ENCODE data around the gene TTI1.

TTI1 gene

GRCh38 chr20:38059832-38060231 is 26.6 kb upstream of the TTI1 start:
- peaks cover 29 to 87% of the 10 kb centered on the region in 2 experiments for H3K36me3 ChIP-seq (ENCODE audit: control insufficient read depth in 2 of 2, insufficient read depth in 1 of 2, low read length in 2 of 2)
- H3K4me3 ChIP-seq (ENCODE audit: low read depth, low read length) = no peak overlapping the region
- H3K27ac ChIP-seq (ENCODE audit: extremely low read depth, low read depth, low read length) = no peak overlapping the region
- CTCF ChIA-PET = interaction anchor here (0.7 to 10.3 kb wide), 6 partner anchors 14 to 162 kb away, joined by 3 to 220 read pairs (median 4); no protein-coding TSS in a partner anchor
- TF ChIP-seq ZNF701 (tag by site-specific recombination; IDR thresholded peaks at IDR 0.05) (no peak), ZNF654 (tag by site-specific recombination; IDR thresholded peaks at IDR 0.05; ENCODE audit: low read depth) (no peak), ZFP37 (tag by site-specific recombination; IDR thresholded peaks at IDR 0.05) (no peak), ZFHX2 (tag by site-specific recombination; conservative IDR thresholded peaks at IDR 0.05) (no peak), ZNF621 (tag by site-specific recombination; IDR thresholded peaks at IDR 0.05) (no peak), ZNF175 (tag by site-specific recombination; IDR thresholded peaks at IDR 0.05) (no peak), EGR2 (tag by site-specific recombination; IDR thresholded peaks at IDR 0.05; ENCODE audit: low read depth) (no peak), ZXDB (tag by site-specific recombination; IDR thresholded peaks at IDR 0.05) (no peak), ZNF548 (tag by site-specific recombination; IDR thresholded peaks at IDR 0.05) (no peak), ZEB2 (tag by site-specific recombination; IDR thresholded peaks at IDR 0.05) (no peak), ZNF184 (tag by site-specific recombination; IDR thresholded peaks at IDR 0.05) (no peak), ZNF248 (tag by site-specific recombination; IDR thresholded peaks at IDR 0.05) (no peak), ZNF112 (tag by site-specific recombination; IDR thresholded peaks at IDR 0.05) (no peak), MZF1 (tag by site-specific recombination; IDR thresholded peaks at IDR 0.05; ENCODE audit: borderline replicate concordance) (no peak), ZNF302 (tag by site-specific recombination; IDR thresholded peaks at IDR 0.05; ENCODE audit: low read depth) (no peak), ZNF585B (tag by site-specific recombination; IDR thresholded peaks at IDR 0.05) (no peak), ZNF416 (tag by site-specific recombination; IDR thresholded peaks at IDR 0.05) (no peak), KLF7 (tag by site-specific recombination; IDR thresholded peaks at IDR 0.05; ENCODE audit: borderline replicate concordance) (no peak)
- POLR2A ChIA-PET = no interaction called here
- no peaks in the 10 kb centered on the region for H3K4me1 ChIP-seq (ENCODE audit: control insufficient read depth, insufficient read depth, low read length)
- H3K9me3 ChIP-seq (ENCODE audit: control insufficient read depth, insufficient read depth, low read depth, low read length) = no peaks in the 10 kb centered on the region

- Histone ChIP-seq H3K4me1 (ENCODE audit: control insufficient read depth, insufficient read depth, low read length) (peaks cover 3% of the 10 kb centered on the region; the same call in 1 of the 2 replicates), H3K9me3 (ENCODE audit: control insufficient read depth, insufficient read depth, low read depth, low read length) (no peaks in the 10 kb centered on the region), H3K36me3 (ENCODE audit: control insufficient read depth in 2 of 2, insufficient read depth in 1 of 2, low read length in 2 of 2) (peaks cover 29 to 79% of the 10 kb centered on the region in 2 experiments), H3K4me3 (ENCODE audit: low read depth, low read length) (no peak overlapping the region), H3K27ac (ENCODE audit: extremely low read depth, low read depth, low read length) (no peak overlapping the region)
- ChIA-PET POLR2A (interaction anchor here (0.6 to 1.3 kb wide), 3 partner anchors 16 to 163 kb away, joined by 3 read pairs; no protein-coding TSS in a partner anchor), CTCF (interaction anchor here (0.5 to 10.3 kb wide), 47 partner anchors 10 to 966 kb away, joined by 3 to 220 read pairs (median 5); partner anchors contain the start of genes RPRD1B, TGM2 and TTI1)
- TF ChIP-seq ZBTB20 (tag by site-specific recombination; IDR thresholded peaks at IDR 0.05) = peak; percentile 21; the same call in 1 of the 2 replicates
- peak; percentile 33; the same call in 1 of the 2 replicates for TF ChIP-seq GLIS1 (tag by site-specific recombination; IDR thresholded peaks at IDR 0.05)
- TF ChIP-seq ZNF391 (tag by site-specific recombination; IDR thresholded peaks at IDR 0.05; ENCODE audit: borderline replicate concordance, low read depth) = no peak
- peak; percentile 46; the same call in 1 of the 2 replicates for TF ChIP-seq ZNF600 (tag by site-specific recombination; IDR thresholded peaks at IDR 0.05)
- TF ChIP-seq ZNF2 (tag by site-specific recombination; IDR thresholded peaks at IDR 0.05) = 0 out of 2 replicates have a peak, but pooled peaks have one; percentile 22
- TF ChIP-seq ZNF692 (tag by site-specific recombination; IDR thresholded peaks at IDR 0.05) = 0 out of 2 replicates have a peak, but pooled peaks have one; percentile 17
- TF ChIP-seq, protein P1, sequence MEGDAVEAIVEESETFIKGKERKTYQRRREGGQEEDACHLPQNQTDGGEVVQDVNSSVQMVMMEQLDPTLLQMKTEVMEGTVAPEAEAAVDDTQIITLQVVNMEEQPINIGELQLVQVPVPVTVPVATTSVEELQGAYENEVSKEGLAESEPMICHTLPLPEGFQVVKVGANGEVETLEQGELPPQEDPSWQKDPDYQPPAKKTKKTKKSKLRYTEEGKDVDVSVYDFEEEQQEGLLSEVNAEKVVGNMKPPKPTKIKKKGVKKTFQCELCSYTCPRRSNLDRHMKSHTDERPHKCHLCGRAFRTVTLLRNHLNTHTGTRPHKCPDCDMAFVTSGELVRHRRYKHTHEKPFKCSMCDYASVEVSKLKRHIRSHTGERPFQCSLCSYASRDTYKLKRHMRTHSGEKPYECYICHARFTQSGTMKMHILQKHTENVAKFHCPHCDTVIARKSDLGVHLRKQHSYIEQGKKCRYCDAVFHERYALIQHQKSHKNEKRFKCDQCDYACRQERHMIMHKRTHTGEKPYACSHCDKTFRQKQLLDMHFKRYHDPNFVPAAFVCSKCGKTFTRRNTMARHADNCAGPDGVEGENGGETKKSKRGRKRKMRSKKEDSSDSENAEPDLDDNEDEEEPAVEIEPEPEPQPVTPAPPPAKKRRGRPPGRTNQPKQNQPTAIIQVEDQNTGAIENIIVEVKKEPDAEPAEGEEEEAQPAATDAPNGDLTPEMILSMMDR (tag by site-specific recombination; IDR thresholded peaks at IDR 0.05) = peak; percentile 75; the same call in 1 of the 2 replicates
- no peak for TF ChIP-seq ZNF26 (tag by site-specific recombination; IDR thresholded peaks at IDR 0.05)
- peak; percentile 87 for TF ChIP-seq ZNF654 (tag by site-specific recombination; IDR thresholded peaks at IDR 0.05; ENCODE audit: low read depth)
- TF ChIP-seq, protein P2, sequence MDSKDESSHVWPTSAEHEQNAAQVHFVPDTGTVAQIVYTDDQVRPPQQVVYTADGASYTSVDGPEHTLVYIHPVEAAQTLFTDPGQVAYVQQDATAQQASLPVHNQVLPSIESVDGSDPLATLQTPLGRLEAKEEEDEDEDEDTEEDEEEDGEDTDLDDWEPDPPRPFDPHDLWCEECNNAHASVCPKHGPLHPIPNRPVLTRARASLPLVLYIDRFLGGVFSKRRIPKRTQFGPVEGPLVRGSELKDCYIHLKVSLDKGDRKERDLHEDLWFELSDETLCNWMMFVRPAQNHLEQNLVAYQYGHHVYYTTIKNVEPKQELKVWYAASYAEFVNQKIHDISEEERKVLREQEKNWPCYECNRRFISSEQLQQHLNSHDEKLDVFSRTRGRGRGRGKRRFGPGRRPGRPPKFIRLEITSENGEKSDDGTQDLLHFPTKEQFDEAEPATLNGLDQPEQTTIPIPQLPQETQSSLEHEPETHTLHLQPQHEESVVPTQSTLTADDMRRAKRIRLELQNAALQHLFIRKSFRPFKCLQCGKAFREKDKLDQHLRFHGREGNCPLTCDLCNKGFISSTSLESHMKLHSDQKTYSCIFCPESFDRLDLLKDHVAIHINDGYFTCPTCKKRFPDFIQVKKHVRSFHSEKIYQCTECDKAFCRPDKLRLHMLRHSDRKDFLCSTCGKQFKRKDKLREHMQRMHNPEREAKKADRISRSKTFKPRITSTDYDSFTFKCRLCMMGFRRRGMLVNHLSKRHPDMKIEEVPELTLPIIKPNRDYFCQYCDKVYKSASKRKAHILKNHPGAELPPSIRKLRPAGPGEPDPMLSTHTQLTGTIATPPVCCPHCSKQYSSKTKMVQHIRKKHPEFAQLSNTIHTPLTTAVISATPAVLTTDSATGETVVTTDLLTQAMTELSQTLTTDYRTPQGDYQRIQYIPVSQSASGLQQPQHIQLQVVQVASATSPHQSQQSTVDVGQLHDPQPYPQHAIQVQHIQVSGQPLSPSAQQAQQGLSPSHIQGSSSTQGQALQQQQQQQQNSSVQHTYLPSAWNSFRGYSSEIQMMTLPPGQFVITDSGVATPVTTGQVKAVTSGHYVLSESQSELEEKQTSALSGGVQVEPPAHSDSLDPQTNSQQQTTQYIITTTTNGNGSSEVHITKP (tag by site-specific recombination; IDR thresholded peaks at IDR 0.05) = 0 out of 2 replicates have a peak, but pooled peaks have one; percentile 8
- TF ChIP-seq GLIS2 (tag by site-specific recombination; IDR thresholded peaks at IDR 0.05) = 0 out of 2 replicates have a peak, but pooled peaks have one; percentile 31
Observed at GRCh38 chr20:38057351-38057972, 24.2 kb upstream of the TTI1 start.

All from HEK293 (cell line).